H1 (cell line): Measurements from ENCODE around the gene TMCC1.

Experiments
- CHD1 ChIP-seq: IDR thresholded peaks from 2 replicates; pipeline ENCODE4 v1.6.1; 2012; ENCODE audit warnings: low read depth, low read length, improper control_type of control experiment
- CHD2 ChIP-seq: IDR thresholded peaks from 2 replicates; pipeline ENCODE4 v1.6.1; 2012; ENCODE audit warnings: low read length, improper control_type of control experiment
- CTCF ChIP-seq, 3 experiments: IDR thresholded peaks; 1 replicate in 2 of 3; 2 replicates in 1 of 3; pipeline versions ENCODE4 v1.5.1 to v1.6.1; 2011; ENCODE audit warnings: low read length in 3 of 3, mild to moderate bottlenecking in 3 of 3, inconsistent platforms in 2 of 3, low read depth in 1 of 3, moderate library complexity in 1 of 3; ENCODE audit not compliant: insufficient read depth in 1 of 3; ENCODE audit errors: control extremely low read depth in 1 of 3
- EP300 ChIP-seq, 2 experiments: IDR thresholded peaks; 1 replicate in 1 of 2; 2 replicates in 1 of 2; pipeline ENCODE4 v1.6.1; 2011 to 2012; ENCODE audit warnings: low read depth in 2 of 2, low read length in 2 of 2, mild to moderate bottlenecking in 2 of 2, borderline replicate concordance in 1 of 2, inconsistent platforms in 1 of 2, moderate library complexity in 1 of 2
- POLR2A ChIP-seq, 2 experiments: IDR thresholded peaks; 1 replicate in 1 of 2; 2 replicates in 1 of 2; pipeline ENCODE4 v1.6.1; 2011; ENCODE audit warnings: low read depth in 2 of 2, low read length in 2 of 2, mild to moderate bottlenecking in 2 of 2; ENCODE audit errors: control extremely low read depth in 1 of 2
- POLR2AphosphoS5 ChIP-seq: IDR thresholded peaks from 2 replicates; pipeline ENCODE4 v1.6.1; 2011; ENCODE audit warnings: low read depth, low read length
- SIX5 ChIP-seq: IDR thresholded peaks from 2 replicates; pipeline ENCODE4 v1.6.1; 2011; ENCODE audit warnings: mild to moderate bottlenecking, low read depth, low read length
- TAF1 ChIP-seq: IDR thresholded peaks from 2 replicates; pipeline ENCODE4 v1.6.1; 2011; ENCODE audit warnings: mild to moderate bottlenecking, low read depth, low read length
- TAF7 ChIP-seq: optimal IDR thresholded peaks from 2 replicates; pipeline ENCODE3; 2011; ENCODE audit warnings: low read depth, mild to moderate bottlenecking, inconsistent platforms, low read length, moderate library complexity, borderline replicate concordance

- no peak for TF ChIP-seq SIX5
- TF ChIP-seq TAF7 = no peak
- TF ChIP-seq POLR2AphosphoS5 = no peak
- TF ChIP-seq POLR2A (IDR thresholded peaks at IDR 0.05; ENCODE audit: control extremely low read depth in 1 of 2, low read depth in 2 of 2, low read length in 2 of 2) = no peak
- no peak for TF ChIP-seq TAF1
- no peak for TF ChIP-seq CHD2
- no peak for TF ChIP-seq CHD1
- no peak for TF ChIP-seq EP300 (IDR thresholded peaks at IDR 0.05; ENCODE audit: borderline replicate concordance in 1 of 2, low read depth in 2 of 2, low read length in 2 of 2)
- no peak for TF ChIP-seq CTCF (IDR thresholded peaks at IDR 0.05; ENCODE audit: control extremely low read depth in 1 of 3, insufficient read depth in 1 of 3, low read depth in 1 of 3, low read length in 3 of 3)
Measured at GRCh38 chr3:129936757-129937156, 43.2 kb upstream of the TMCC1 start.
